GM19099 (cell line): Measurements from ENCODE around the gene SLC22A1.

Source experiments
- POLR2A ChIP-seq: IDR thresholded peaks from 3 replicates; pipeline ENCODE4 v1.6.1; 2011; ENCODE audit warnings: low read depth; ENCODE audit not compliant: insufficient read length; ENCODE audit errors: extremely low read depth

The SLC22A1 gene

GRCh38 chr6:160088784-160089533, 32.7 kb upstream of the SLC22A1 start:
- no peak for TF ChIP-seq POLR2A

- no peak for TF ChIP-seq POLR2A
Observed at GRCh38 chr6:160089534-160089897, 32.1 kb upstream of the SLC22A1 start.

- no peak for TF ChIP-seq POLR2A
Observed at GRCh38 chr6:160092602-160093001, 29.0 kb upstream of the SLC22A1 start.

GRCh38 chr6:160093061-160093460, 28.6 kb upstream of the SLC22A1 start:
- no peak for TF ChIP-seq POLR2A

- TF ChIP-seq POLR2A = no peak
Observed at GRCh38 chr6:160093946-160094345, 27.7 kb upstream of the SLC22A1 start.

- TF ChIP-seq POLR2A = no peak
Observed at GRCh38 chr6:160095146-160095845, 26.3 kb upstream of the SLC22A1 start.

- no peak for TF ChIP-seq POLR2A
Observed at GRCh38 chr6:160101277-160102205, 20.1 kb upstream of the SLC22A1 start.

- no peak for TF ChIP-seq POLR2A
Observed at GRCh38 chr6:160102399-160102798, 19.2 kb upstream of the SLC22A1 start.

- no peak for TF ChIP-seq POLR2A
Observed at GRCh38 chr6:160102956-160103824, 18.4 kb upstream of the SLC22A1 start.

- no peak for TF ChIP-seq POLR2A
Observed at GRCh38 chr6:160103825-160104100, 17.9 kb upstream of the SLC22A1 start.

- TF ChIP-seq POLR2A = no peak
Observed at GRCh38 chr6:160104821-160105517, 16.6 kb upstream of the SLC22A1 start.

- TF ChIP-seq POLR2A = no peak
Observed at GRCh38 chr6:160106010-160106409, 15.6 kb upstream of the SLC22A1 start.

- no peak for TF ChIP-seq POLR2A
Observed at GRCh38 chr6:160106701-160107100, 14.9 kb upstream of the SLC22A1 start.

GRCh38 chr6:160108077-160108476, 13.5 kb upstream of the SLC22A1 start:
- no peak for TF ChIP-seq POLR2A

- no peak for TF ChIP-seq POLR2A
Observed at GRCh38 chr6:160110586-160111123, 11.0 kb upstream of the SLC22A1 start.

- no peak for TF ChIP-seq POLR2A
Observed at GRCh38 chr6:160111806-160112205, 9.8 kb upstream of the SLC22A1 start.
